Caco-2 (cell line): Measurements from ENCODE around the gene MUSTN1. TPM values are rescaled to one million over a fixed set of nuclear protein-coding genes. Genes with fewer than 3 reads are reported as not detected.

Experiments
- BruUV-seq: library from RNA; stranded (reverse); fragments of 400-500 nt; replicated peaks from 2 replicates; lab custom pipeline; 2021; lab: Mats Ljungman, UMichigan
- CTCF ChIA-PET: fragments of 300-600 bp; sonication (Branson Sonifier 250); formaldehyde crosslinking; loops from one replicate; lab custom pipeline; 2022; ENCODE audit warnings: antibody characterized with exemption; lab: Charles Lee
- POLR2A ChIA-PET: fragments of 300-600 bp; sonication (Branson Sonifier 250); formaldehyde crosslinking; loops from one replicate; lab custom pipeline; 2022; ENCODE audit warnings: antibody characterized with exemption; lab: Charles Lee
- DNase-seq, 2 experiments: peaks; one replicate each; pipeline versions ENCODE4 v3.0.0 to v3.0.0-alpha.2; 2020 to 2022
- H3K27me3 ChIP-seq: replicated peaks from 2 replicates; pipeline ENCODE4 v1.6.0; 2011; ENCODE audit warnings: low read length; ENCODE audit not compliant: control insufficient read depth, insufficient read depth
- H3K36me3 ChIP-seq: 2 replicates; pipeline ENCODE4 v1.5.1; 2011; ENCODE audit warnings: low read length; ENCODE audit not compliant: control insufficient read depth, insufficient read depth
- H3K4me1 ChIP-seq: fragments of 250-450 bp; sonication (Bioruptor Pico); 2 replicates; pipeline ENCODE4 v1.5.1; 2020; ENCODE audit warnings: mild to moderate bottlenecking
- H3K4me3 ChIP-seq: 2 replicates; pipeline ENCODE4 v1.5.1; 2011; ENCODE audit warnings: low read depth, mild to moderate bottlenecking, control low read depth, low read length
- H3K9me3 ChIP-seq: fragments of 250-450 bp; sonication (Bioruptor Pico); 2 replicates; pipeline ENCODE4 v1.5.1; 2020; ENCODE audit warnings: mild to moderate bottlenecking, moderate library complexity
- H3K27ac Mint-ChIP-seq: one replicate; pipeline ENCODE4 v1.8.0; 2022; ENCODE audit warnings: mixed read lengths; ENCODE audit not compliant: unreplicated experiment
- H3K27me3 Mint-ChIP-seq: one replicate; pipeline ENCODE4 v1.8.0; 2022; ENCODE audit warnings: mixed read lengths; ENCODE audit not compliant: insufficient read depth, unreplicated experiment
- H3K36me3 Mint-ChIP-seq: one replicate; pipeline ENCODE4 v1.8.0; 2022; ENCODE audit warnings: mild to moderate bottlenecking, mixed read lengths; ENCODE audit not compliant: insufficient read depth, unreplicated experiment
- H3K4me1 Mint-ChIP-seq: one replicate; pipeline ENCODE4 v1.8.0; 2022; ENCODE audit warnings: low read depth, mixed read lengths; ENCODE audit not compliant: unreplicated experiment
- H3K4me3 Mint-ChIP-seq: one replicate; pipeline ENCODE4 v1.8.0; 2022; ENCODE audit warnings: mild to moderate bottlenecking, moderate library complexity, mixed read lengths; ENCODE audit not compliant: unreplicated experiment
- H3K9me3 Mint-ChIP-seq: one replicate; pipeline ENCODE4 v1.8.0; 2022; ENCODE audit warnings: mixed read lengths; ENCODE audit not compliant: unreplicated experiment
- intact Hi-C: fragments of 100-400 bp; cut with micrococcal nuclease; formaldehyde crosslinking; loops from one replicate; pipeline ENCODE4 v1.10.0; 2022; ENCODE audit not compliant: unreplicated experiment
- total RNA-seq: library from RNA; stranded (reverse); gene quantifications from 2 replicates; pipeline ENCODE4 v1.2.3, GENCODE V29; 2022
- TF ChIP-seq, protein P1 (sequence below), 2 experiments: fragments of 200-600 bp in 1 of 2; IDR thresholded peaks; 1 replicate in 1 of 2; 2 replicates in 1 of 2; pipeline versions ENCODE4 v1.5.1 to v1.8.0; 2011 to 2022; ENCODE audit warnings: antibody characterized with exemption in 1 of 2, control low read depth in 1 of 2, inconsistent platforms in 1 of 2, low read depth in 1 of 2, low read length in 1 of 2, mild to moderate bottlenecking in 1 of 2, moderate library complexity in 1 of 2; ENCODE audit not compliant: insufficient read depth in 1 of 2, severe bottlenecking in 1 of 2, unreplicated experiment in 1 of 2

The MUSTN1 gene
- total RNA-seq, 1 experiment from 2014 or later, result 1.8 TPM

DNA sequence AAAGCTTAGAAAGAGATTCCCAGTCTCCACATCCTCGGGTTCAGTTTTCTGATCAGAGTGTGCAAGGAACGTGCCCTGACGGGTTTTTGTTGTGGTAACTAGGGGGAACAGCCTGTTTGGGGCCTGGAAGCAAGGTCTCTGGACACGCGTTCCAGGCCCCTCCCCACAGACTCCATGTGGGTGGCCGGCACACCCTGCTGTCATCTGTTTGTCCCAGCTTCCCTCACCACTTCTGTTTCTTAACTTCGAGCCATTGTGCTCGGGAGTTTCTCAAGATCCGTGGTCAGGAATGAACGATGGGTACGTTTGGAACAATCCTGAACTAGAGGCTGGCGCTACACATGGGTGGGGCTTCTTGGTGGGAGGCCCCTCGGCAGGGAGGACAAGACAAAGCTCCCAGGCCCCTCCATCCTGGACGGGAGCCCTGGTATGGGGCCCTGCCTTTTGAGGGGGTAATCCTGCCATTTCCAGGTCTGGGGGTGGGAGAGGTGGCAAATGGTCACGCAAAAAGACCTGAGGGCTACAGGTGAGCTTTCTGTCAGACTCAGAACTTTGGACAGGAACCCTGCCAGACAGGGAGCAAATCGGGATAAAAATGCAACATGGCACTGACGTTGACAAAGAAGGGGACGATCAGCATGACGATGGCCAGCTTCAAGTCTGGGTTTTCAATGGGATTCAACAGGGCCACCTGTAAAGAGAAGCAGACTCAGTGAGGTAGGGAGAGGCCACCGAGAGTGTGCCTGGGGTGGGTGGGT lies 8.5 kb upstream of the MUSTN1 start:
- Mint-ChIP-seq H3K4me1 (no peaks in the 10 kb centered on the region), H3K4me3 (no peak overlapping the region), H3K27me3 (no peaks in the 10 kb centered on the region), H3K9me3 (no peaks in the 10 kb centered on the region), H3K27ac (no peak overlapping the region), H3K36me3 (peaks cover 5% of the 10 kb centered on the region)
- TF ChIP-seq, protein P1, sequence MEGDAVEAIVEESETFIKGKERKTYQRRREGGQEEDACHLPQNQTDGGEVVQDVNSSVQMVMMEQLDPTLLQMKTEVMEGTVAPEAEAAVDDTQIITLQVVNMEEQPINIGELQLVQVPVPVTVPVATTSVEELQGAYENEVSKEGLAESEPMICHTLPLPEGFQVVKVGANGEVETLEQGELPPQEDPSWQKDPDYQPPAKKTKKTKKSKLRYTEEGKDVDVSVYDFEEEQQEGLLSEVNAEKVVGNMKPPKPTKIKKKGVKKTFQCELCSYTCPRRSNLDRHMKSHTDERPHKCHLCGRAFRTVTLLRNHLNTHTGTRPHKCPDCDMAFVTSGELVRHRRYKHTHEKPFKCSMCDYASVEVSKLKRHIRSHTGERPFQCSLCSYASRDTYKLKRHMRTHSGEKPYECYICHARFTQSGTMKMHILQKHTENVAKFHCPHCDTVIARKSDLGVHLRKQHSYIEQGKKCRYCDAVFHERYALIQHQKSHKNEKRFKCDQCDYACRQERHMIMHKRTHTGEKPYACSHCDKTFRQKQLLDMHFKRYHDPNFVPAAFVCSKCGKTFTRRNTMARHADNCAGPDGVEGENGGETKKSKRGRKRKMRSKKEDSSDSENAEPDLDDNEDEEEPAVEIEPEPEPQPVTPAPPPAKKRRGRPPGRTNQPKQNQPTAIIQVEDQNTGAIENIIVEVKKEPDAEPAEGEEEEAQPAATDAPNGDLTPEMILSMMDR (IDR thresholded peaks at IDR 0.05; ENCODE audit: insufficient read depth in 1 of 2, low read depth in 1 of 2, low read length in 1 of 2, severe bottlenecking in 1 of 2, unreplicated experiment in 1 of 2), result no peak
- no peak for DNase-seq
- no peaks in the 10 kb centered on the region for H3K9me3 ChIP-seq
- ChIA-PET CTCF (interaction anchor here (0.7 kb wide), 2 partner anchors 23 to 431 kb away, joined by 6 read pairs; no protein-coding TSS in a partner anchor), POLR2A (no interaction called here)
- H3K27me3 ChIP-seq, result no peaks in the 10 kb centered on the region
- no TSS peak for BruUV-seq
- intact Hi-C loops, result no loop called here
- no peak overlapping the region for H3K4me3 ChIP-seq
- no peaks in the 10 kb centered on the region for H3K36me3 ChIP-seq
- no peaks in the 10 kb centered on the region for H3K4me1 ChIP-seq

DNA sequence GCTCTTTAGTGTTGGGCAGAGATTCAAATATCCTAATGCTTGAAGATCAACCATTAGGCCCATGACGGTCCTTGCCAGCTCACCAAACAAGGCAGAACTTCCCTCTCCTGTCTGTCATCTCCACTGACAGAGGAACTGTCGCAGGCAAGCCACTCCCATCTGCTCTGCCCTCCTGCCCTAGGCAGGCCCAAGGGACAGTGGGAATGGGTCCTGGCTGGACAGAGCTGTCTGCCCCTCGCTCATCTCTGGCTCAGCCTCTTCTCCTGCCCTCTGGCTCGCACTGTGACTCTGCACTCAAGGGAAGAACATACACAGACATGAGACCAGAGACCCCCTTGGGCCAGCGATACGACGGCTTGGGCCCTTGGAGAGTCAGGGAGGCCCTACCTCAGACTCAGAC lies 7.6 kb upstream of the MUSTN1 start:
- Histone ChIP-seq H3K36me3 (no peaks in the 10 kb centered on the region), H3K4me3 (no peak overlapping the region), H3K9me3 (no peaks in the 10 kb centered on the region), H3K27me3 (no peaks in the 10 kb centered on the region), H3K4me1 (no peaks in the 10 kb centered on the region)
- H3K27me3 Mint-ChIP-seq, result no peaks in the 10 kb centered on the region
- ChIA-PET POLR2A (no interaction called here), CTCF (interaction anchor here (0.7 kb wide), 2 partner anchors 22 to 430 kb away, joined by 6 read pairs; no protein-coding TSS in a partner anchor)
- DNase-seq, result no peak
- H3K4me3 Mint-ChIP-seq, result no peak overlapping the region
- H3K27ac Mint-ChIP-seq, result no peak overlapping the region
- no peaks in the 10 kb centered on the region for H3K4me1 Mint-ChIP-seq
- peaks cover 9% of the 10 kb centered on the region for H3K36me3 Mint-ChIP-seq
- no peaks in the 10 kb centered on the region for H3K9me3 Mint-ChIP-seq
- intact Hi-C loops, result no loop called here
- BruUV-seq, result no TSS peak
- TF ChIP-seq, protein P1 (IDR thresholded peaks at IDR 0.05; ENCODE audit: insufficient read depth in 1 of 2, low read depth in 1 of 2, low read length in 1 of 2, severe bottlenecking in 1 of 2, unreplicated experiment in 1 of 2), result no peak

DNA sequence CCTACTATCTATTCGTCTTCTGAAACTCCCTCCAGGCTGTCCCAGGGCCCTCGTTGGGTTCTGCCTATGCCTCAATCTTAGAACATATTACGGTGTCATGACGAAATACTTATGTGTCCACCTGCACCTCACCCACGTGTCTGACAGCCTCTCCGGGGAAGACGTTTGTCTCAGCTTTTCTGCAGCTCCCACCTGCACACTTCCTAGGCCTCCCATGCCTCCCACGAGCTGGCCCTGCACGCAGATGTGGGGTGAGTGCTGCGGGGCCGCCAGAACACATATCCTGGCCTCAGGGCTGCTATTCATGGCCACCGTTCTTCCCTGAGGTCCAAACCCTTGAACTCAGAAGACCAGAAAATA lies 7.1 kb upstream of the MUSTN1 start:
- Mint-ChIP-seq H3K4me1 (no peaks in the 10 kb centered on the region), H3K4me3 (no peak overlapping the region), H3K36me3 (peaks cover 9% of the 10 kb centered on the region), H3K27me3 (no peaks in the 10 kb centered on the region), H3K27ac (no peak overlapping the region), H3K9me3 (no peaks in the 10 kb centered on the region)
- BruUV-seq, result no TSS peak
- H3K9me3 ChIP-seq, result no peaks in the 10 kb centered on the region
- no peaks in the 10 kb centered on the region for H3K4me1 ChIP-seq
- H3K27me3 ChIP-seq, result no peaks in the 10 kb centered on the region
- no peaks in the 10 kb centered on the region for H3K36me3 ChIP-seq
- ChIA-PET CTCF (interaction anchor here (1.0 kb wide), 1 partner anchor 21 kb away, joined by 3 read pairs; no protein-coding TSS in a partner anchor), POLR2A (no interaction called here)
- TF ChIP-seq, protein P1 (IDR thresholded peaks at IDR 0.05; ENCODE audit: insufficient read depth in 1 of 2, low read depth in 1 of 2, low read length in 1 of 2, severe bottlenecking in 1 of 2, unreplicated experiment in 1 of 2), result no peak
- H3K4me3 ChIP-seq, result no peak overlapping the region
- intact Hi-C loops, result no loop called here
- DNase-seq, result no peak
